GM18870 (cell line): ENCODE measurements around the gene BABAM1.

Experiments
- ATAC-seq: cut with Tn5 transposase; IDR thresholded peaks from one replicate; pipeline ENCODE4 v1.9.1; 2021; ENCODE audit warnings: moderate library complexity; ENCODE audit not compliant: unreplicated experiment

BABAM1 gene

GRCh38 chr19:17266975-17267788 is at the start of gene BABAM1:
Gene BABAM1, plus strand, starts transcription at chr19:17267443. Its CDS starts 1,364 bp downstream, at chr19:17268807.
- peak; percentile 95 for ATAC-seq

GRCh38 chr19:17219286-17219685 is 48.0 kb upstream of the BABAM1 start:
- ATAC-seq: no peak

GRCh38 chr19:17220207-17220758 is 47.0 kb upstream of the BABAM1 start:
- no peak for ATAC-seq

- no peak for ATAC-seq
These were observed 42.2 kb upstream of the BABAM1 start for GRCh38 chr19:17225053-17225452.

GRCh38 chr19:17226002-17226933 is 41.0 kb upstream of the BABAM1 start, which contains the start of gene OCEL1:
Gene OCEL1, plus strand, starts transcription at chr19:17226226. Its CDS starts 22 bp downstream, at chr19:17226248.
- peak; percentile 79 for ATAC-seq

GRCh38 chr19:17227798-17228367 is 39.4 kb upstream of the BABAM1 start:
- ATAC-seq: no peak

GRCh38 chr19:17229890-17230289 is 37.4 kb upstream of the BABAM1 start:
- ATAC-seq: no peak

GRCh38 chr19:17232258-17232657 is 35.0 kb upstream of the BABAM1 start:
- ATAC-seq: no peak

- no peak for ATAC-seq
These were observed 32.3 kb upstream of the BABAM1 start for GRCh38 chr19:17234911-17235299.

- no peak for ATAC-seq
These were observed 31.8 kb upstream of the BABAM1 start for GRCh38 chr19:17235300-17235970.

GRCh38 chr19:17235971-17236777 is 31.1 kb upstream of the BABAM1 start:
- ATAC-seq: no peak

- ATAC-seq: no peak
These were observed 30.3 kb upstream of the BABAM1 start for GRCh38 chr19:17236811-17237543.

- no peak for ATAC-seq
These were observed 29.2 kb upstream of the BABAM1 start for GRCh38 chr19:17237747-17238706.

GRCh38 chr19:17240062-17240752 is 27.0 kb upstream of the BABAM1 start:
- ATAC-seq: no peak

GRCh38 chr19:17240826-17241399 is 26.3 kb upstream of the BABAM1 start:
- ATAC-seq: no peak

- ATAC-seq: no peak
These were observed 24.6 kb upstream of the BABAM1 start for GRCh38 chr19:17242431-17243208.
